ENCODE results near the gene MRTFB.

The MRTFB gene

GRCh38 chr16:14125000-14125681, 54.0 kb downstream of the MRTFB start (continued):
- TF ChIP-seq, protein P1, sequence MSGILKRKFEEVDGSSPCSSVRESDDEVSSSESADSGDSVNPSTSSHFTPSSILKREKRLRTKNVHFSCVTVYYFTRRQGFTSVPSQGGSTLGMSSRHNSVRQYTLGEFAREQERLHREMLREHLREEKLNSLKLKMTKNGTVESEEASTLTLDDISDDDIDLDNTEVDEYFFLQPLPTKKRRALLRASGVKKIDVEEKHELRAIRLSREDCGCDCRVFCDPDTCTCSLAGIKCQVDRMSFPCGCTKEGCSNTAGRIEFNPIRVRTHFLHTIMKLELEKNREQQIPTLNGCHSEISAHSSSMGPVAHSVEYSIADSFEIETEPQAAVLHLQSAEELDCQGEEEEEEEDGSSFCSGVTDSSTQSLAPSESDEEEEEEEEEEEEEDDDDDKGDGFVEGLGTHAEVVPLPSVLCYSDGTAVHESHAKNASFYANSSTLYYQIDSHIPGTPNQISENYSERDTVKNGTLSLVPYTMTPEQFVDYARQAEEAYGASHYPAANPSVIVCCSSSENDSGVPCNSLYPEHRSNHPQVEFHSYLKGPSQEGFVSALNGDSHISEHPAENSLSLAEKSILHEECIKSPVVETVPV (CRISPR knock-in tag; IDR thresholded peaks at IDR 0.05) = no peak
- no peak for TF ChIP-seq OSR1 (CRISPR knock-in tag; IDR thresholded peaks at IDR 0.05)

GRCh38 chr16:14125708-14126107, 54.6 kb downstream of the MRTFB start:
- ATAC-seq = no peak
- no peak for TF ChIP-seq SNAI2 (CRISPR knock-in tag; IDR thresholded peaks at IDR 0.05)
- TF ChIP-seq PATZ1 (CRISPR knock-in tag; IDR thresholded peaks at IDR 0.05; ENCODE audit: borderline replicate concordance) = no peak

GRCh38 chr16:14128097-14128496, 57.0 kb downstream of the MRTFB start:
- ATAC-seq = no peak
- TF ChIP-seq, protein P2, sequence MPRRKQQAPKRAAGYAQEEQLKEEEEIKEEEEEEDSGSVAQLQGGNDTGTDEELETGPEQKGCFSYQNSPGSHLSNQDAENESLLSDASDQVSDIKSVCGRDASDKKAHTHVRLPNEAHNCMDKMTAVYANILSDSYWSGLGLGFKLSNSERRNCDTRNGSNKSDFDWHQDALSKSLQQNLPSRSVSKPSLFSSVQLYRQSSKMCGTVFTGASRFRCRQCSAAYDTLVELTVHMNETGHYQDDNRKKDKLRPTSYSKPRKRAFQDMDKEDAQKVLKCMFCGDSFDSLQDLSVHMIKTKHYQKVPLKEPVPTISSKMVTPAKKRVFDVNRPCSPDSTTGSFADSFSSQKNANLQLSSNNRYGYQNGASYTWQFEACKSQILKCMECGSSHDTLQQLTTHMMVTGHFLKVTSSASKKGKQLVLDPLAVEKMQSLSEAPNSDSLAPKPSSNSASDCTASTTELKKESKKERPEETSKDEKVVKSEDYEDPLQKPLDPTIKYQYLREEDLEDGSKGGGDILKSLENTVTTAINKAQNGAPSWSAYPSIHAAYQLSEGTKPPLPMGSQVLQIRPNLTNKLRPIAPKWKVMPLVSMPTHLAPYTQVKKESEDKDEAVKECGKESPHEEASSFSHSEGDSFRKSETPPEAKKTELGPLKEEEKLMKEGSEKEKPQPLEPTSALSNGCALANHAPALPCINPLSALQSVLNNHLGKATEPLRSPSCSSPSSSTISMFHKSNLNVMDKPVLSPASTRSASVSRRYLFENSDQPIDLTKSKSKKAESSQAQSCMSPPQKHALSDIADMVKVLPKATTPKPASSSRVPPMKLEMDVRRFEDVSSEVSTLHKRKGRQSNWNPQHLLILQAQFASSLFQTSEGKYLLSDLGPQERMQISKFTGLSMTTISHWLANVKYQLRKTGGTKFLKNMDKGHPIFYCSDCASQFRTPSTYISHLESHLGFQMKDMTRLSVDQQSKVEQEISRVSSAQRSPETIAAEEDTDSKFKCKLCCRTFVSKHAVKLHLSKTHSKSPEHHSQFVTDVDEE (CRISPR knock-in tag; IDR thresholded peaks at IDR 0.05) = no peak
- no peak for TF ChIP-seq GLIS3 (CRISPR knock-in tag; IDR thresholded peaks at IDR 0.05)
- no peak for TF ChIP-seq ZFP30 (CRISPR knock-in tag; IDR thresholded peaks at IDR 0.05)
- TF ChIP-seq, protein P3, sequence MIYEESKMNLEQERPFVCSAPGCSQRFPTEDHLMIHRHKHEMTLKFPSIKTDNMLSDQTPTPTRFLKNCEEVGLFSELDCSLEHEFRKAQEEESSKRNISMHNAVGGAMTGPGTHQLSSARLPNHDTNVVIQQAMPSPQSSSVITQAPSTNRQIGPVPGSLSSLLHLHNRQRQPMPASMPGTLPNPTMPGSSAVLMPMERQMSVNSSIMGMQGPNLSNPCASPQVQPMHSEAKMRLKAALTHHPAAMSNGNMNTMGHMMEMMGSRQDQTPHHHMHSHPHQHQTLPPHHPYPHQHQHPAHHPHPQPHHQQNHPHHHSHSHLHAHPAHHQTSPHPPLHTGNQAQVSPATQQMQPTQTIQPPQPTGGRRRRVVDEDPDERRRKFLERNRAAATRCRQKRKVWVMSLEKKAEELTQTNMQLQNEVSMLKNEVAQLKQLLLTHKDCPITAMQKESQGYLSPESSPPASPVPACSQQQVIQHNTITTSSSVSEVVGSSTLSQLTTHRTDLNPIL (CRISPR knock-in tag; IDR thresholded peaks at IDR 0.05; ENCODE audit: low read depth) = no peak
- TF ChIP-seq OSR1 (CRISPR knock-in tag; IDR thresholded peaks at IDR 0.05) = no peak
- no peak for TF ChIP-seq BACH2 (CRISPR knock-in tag; IDR thresholded peaks at IDR 0.05; ENCODE audit: borderline replicate concordance)
- TF ChIP-seq, protein P1 (CRISPR knock-in tag; IDR thresholded peaks at IDR 0.05) = no peak
- TF ChIP-seq CSDC2 (CRISPR knock-in tag; IDR thresholded peaks at IDR 0.05) = no peak
- no peak for TF ChIP-seq SNAI2 (CRISPR knock-in tag; IDR thresholded peaks at IDR 0.05)
- TF ChIP-seq ZNF8 (CRISPR knock-in tag; IDR thresholded peaks at IDR 0.05) = no peak
- TF ChIP-seq RARB (CRISPR knock-in tag; IDR thresholded peaks at IDR 0.05) = no peak
- no peak for TF ChIP-seq TCF4 (CRISPR knock-in tag; IDR thresholded peaks at IDR 0.05; ENCODE audit: borderline replicate concordance)
- no peak for TF ChIP-seq PPARA (CRISPR knock-in tag; IDR thresholded peaks at IDR 0.05; ENCODE audit: borderline replicate concordance)
- no peak for TF ChIP-seq ZNF565 (CRISPR knock-in tag; conservative IDR thresholded peaks at IDR 0.05; ENCODE audit: low read depth)

DNA sequence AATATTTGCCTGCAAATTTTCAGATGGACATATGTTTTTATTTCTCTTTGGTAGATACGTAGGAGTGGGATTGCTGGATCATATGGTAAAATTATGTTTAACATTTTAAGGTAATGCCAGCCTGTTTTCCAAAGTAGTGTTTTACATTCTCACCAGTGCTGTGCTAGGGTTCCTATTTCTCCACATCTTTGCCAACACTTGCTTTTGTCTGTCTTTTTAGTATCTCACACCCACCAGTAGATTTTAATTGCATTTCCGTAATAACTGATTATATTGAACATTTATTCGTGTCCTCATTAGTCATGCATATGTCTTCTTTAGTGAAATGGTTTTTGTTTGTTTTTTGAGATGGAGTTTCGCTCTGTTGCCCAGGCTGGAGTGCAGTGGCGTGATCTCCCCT, 58.4 kb downstream of the MRTFB start:
- ATAC-seq = no peak
- TF ChIP-seq ZNF8 (CRISPR knock-in tag; IDR thresholded peaks at IDR 0.05) (no peak), PPARA (CRISPR knock-in tag; IDR thresholded peaks at IDR 0.05; ENCODE audit: borderline replicate concordance) (no peak), ZFP3 (CRISPR knock-in tag; IDR thresholded peaks at IDR 0.05) (no peak), OSR1 (CRISPR knock-in tag; IDR thresholded peaks at IDR 0.05) (no peak), ESRRG (CRISPR knock-in tag; IDR thresholded peaks at IDR 0.05) (no peak), ZC3H10 (CRISPR knock-in tag; IDR thresholded peaks at IDR 0.05) (no peak), SNAI2 (CRISPR knock-in tag; IDR thresholded peaks at IDR 0.05) (no peak), ZNF70 (CRISPR knock-in tag; IDR thresholded peaks at IDR 0.05) (no peak), PATZ1 (CRISPR knock-in tag; IDR thresholded peaks at IDR 0.05; ENCODE audit: borderline replicate concordance) (no peak), ISL1 (CRISPR knock-in tag; IDR thresholded peaks at IDR 0.05) (no peak), RARB (CRISPR knock-in tag; IDR thresholded peaks at IDR 0.05) (no peak)
- TF ChIP-seq, protein P3 (CRISPR knock-in tag; IDR thresholded peaks at IDR 0.05; ENCODE audit: low read depth) = no peak
- TF ChIP-seq, protein P2 (CRISPR knock-in tag; IDR thresholded peaks at IDR 0.05) = no peak
